ENCODE measurements around the gene NOS2. TPM values are rescaled to one million over a fixed set of nuclear protein-coding genes. Genes with fewer than 3 reads are reported as not detected.
"Not testable (repeated sequence)": the region's sequence is repeated elsewhere in the genome, so short reads cannot be mapped to it uniquely, and the experiment has no call there.

The NOS2 gene
- total RNA-seq, 4 donors from 2014 or later, result 0.09 to 2.8 (median 0.62) TPM; not detected in 1

- Histone ChIP-seq H3K27me3 (no peaks in the 10 kb centered on the region), H3K36me3 (no peaks in the 10 kb centered on the region), H3K4me3 (no peak overlapping the region), H3K27ac (no peak overlapping the region), H3K4me1 (no peaks in the 10 kb centered on the region), H3K9me3 (no peaks in the 10 kb centered on the region)
- no peak for DNase-seq
- TF ChIP-seq POLR2A (IDR thresholded peaks at IDR 0.05) (no peak), CTCF (IDR thresholded peaks at IDR 0.05) (no peak)
- intact Hi-C loops (cut with DNase I; ENCODE audit: low total_unique reads), result no loop called here
These were observed 23.9 kb upstream of the NOS2 start for GRCh38 chr17:27824176-27824715.

- intact Hi-C loops (cut with DNase I; ENCODE audit: low total_unique reads); H3K4me1 ChIP-seq; H3K4me3 ChIP-seq; H3K27ac ChIP-seq; DNase-seq; H3K27me3 ChIP-seq; H3K9me3 ChIP-seq; H3K36me3 ChIP-seq: not testable (repeated sequence)
These were observed 21.8 kb upstream of the NOS2 start for GRCh38 chr17:27822108-27822507.

GRCh38 chr17:27821318-27821717 is 21.0 kb upstream of the NOS2 start:
- intact Hi-C loops (cut with DNase I; ENCODE audit: low total_unique reads), result no loop called here
- Histone ChIP-seq H3K36me3 (no peaks in the 10 kb centered on the region), H3K4me3 (no peak overlapping the region), H3K9me3 (no peaks in the 10 kb centered on the region), H3K4me1 (no peaks in the 10 kb centered on the region), H3K27me3 (no peaks in the 10 kb centered on the region), H3K27ac (no peak overlapping the region)
- TF ChIP-seq POLR2A (IDR thresholded peaks at IDR 0.05) (no peak), CTCF (IDR thresholded peaks at IDR 0.05) (no peak)
- no peak for DNase-seq

GRCh38 chr17:27819145-27819544 is 18.8 kb upstream of the NOS2 start:
- H3K36me3 ChIP-seq, result no peaks in the 10 kb centered on the region
- H3K27ac ChIP-seq, result no peak overlapping the region
- no peak for DNase-seq
- H3K9me3 ChIP-seq, result no peaks in the 10 kb centered on the region
- TF ChIP-seq POLR2A (IDR thresholded peaks at IDR 0.05) (no peak), CTCF (IDR thresholded peaks at IDR 0.05) (no peak)
- no peaks in the 10 kb centered on the region for H3K27me3 ChIP-seq
- H3K4me1 ChIP-seq, result no peaks in the 10 kb centered on the region
- intact Hi-C loops (cut with DNase I; ENCODE audit: low total_unique reads), result no loop called here
- no peak overlapping the region for H3K4me3 ChIP-seq

GRCh38 chr17:27818401-27819105 is 18.2 kb upstream of the NOS2 start:
- no peak overlapping the region for H3K27ac ChIP-seq
- intact Hi-C loops (cut with DNase I; ENCODE audit: low total_unique reads), result no loop called here
- no peaks in the 10 kb centered on the region for H3K4me1 ChIP-seq
- DNase-seq, result no peak
- H3K9me3 ChIP-seq, result no peaks in the 10 kb centered on the region
- H3K4me3 ChIP-seq, result no peak overlapping the region
- no peaks in the 10 kb centered on the region for H3K27me3 ChIP-seq
- no peaks in the 10 kb centered on the region for H3K36me3 ChIP-seq
- TF ChIP-seq CTCF (IDR thresholded peaks at IDR 0.05), result no peak

Data from uterus (tissue), 4 donors.